Activated CD8-positive, alpha-beta memory T cell treated with anti-CD3 and anti-CD28 coated beads, Interleukin-2, amount 50 U/mL, for 1 hour (primary cell): ENCODE measurements around the gene DNAJC4.
"Not testable (repeated sequence)": the region's sequence is repeated elsewhere in the genome, so short reads cannot be mapped to it uniquely, and the experiment has no call there.

Source experiments
- DNase-seq: peaks from one replicate; pipeline ENCODE4 v3.0.0-alpha.2; 2020; ENCODE audit errors: extremely low read depth

Gene DNAJC4

DNA sequence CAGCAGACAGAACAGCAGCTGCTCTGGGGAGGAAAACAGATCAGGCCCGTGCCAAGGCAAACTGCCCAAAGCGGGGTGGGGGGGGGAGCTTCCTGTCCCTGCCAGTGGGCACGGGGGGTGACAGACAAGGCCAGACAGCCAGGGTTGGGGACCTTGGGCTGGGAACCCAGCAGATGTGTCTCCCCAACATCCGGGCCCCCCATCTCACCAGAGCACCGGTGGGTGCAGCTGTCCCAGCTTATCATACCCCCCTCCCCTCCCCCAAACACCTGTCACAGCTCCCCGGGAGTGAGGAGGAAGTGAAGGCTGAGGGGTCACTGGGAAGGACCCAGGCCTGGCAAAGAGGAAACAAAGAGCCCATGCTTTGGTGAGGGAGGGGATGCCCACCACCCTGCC lies 15.1 kb downstream of the DNAJC4 start:
- DNase-seq: no peak

DNA sequence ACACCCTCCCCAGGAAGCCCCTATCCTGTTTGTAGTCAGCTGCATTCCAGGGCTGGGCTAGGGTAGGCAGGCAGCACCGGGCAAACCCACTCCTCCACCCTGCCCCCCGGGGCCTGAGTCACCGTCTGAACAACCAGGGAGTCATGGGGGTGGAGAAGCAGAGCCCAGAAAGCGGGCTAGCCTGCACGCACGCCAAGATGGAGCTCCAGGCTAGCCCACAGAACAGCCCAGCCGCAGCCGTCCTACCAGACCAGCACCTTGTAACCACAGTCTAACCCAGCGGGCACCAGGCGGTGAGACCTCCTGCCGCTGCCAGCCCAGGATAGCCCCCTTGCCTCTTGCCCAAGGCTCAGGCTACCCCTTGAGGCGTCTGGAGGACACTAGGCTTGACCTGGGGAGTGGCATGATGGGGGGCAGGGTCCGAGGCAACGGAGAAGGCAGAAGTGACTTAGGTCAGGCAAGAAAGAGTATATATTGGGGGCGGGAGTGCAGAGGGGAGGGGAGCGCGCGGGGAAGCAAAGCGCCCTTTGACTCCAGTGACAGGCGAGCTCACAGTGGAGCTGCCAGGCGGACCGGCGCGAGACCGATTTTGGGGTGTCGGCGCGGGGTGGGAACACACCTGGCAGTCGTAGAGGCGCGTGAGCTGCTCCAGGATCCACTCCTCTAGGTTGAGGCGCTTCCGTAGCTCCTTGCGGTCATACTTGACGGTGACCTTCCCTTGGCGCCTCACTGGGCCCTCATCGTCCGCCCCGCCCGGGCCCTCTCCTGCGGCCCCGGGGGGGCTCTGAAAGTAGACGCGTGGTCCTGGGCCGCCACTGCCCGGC lies 15.7 kb downstream of the DNAJC4 start:
- DNase-seq: no peak

DNA sequence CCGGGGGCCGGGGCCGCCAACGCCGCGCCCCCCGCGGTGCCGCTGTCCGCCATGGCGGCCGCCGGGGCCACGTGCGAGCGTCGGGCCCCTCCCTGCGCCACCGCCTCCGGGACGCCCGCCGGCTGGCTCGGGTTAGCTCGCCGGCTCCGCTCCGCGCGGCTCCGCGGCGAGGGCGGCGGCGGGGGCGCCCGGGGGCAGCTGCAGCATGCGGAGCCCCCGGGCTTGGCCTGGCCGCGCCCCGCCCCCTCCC lies 16.2 kb downstream of the DNAJC4 start:
- DNase-seq: not testable (repeated sequence)

DNA sequence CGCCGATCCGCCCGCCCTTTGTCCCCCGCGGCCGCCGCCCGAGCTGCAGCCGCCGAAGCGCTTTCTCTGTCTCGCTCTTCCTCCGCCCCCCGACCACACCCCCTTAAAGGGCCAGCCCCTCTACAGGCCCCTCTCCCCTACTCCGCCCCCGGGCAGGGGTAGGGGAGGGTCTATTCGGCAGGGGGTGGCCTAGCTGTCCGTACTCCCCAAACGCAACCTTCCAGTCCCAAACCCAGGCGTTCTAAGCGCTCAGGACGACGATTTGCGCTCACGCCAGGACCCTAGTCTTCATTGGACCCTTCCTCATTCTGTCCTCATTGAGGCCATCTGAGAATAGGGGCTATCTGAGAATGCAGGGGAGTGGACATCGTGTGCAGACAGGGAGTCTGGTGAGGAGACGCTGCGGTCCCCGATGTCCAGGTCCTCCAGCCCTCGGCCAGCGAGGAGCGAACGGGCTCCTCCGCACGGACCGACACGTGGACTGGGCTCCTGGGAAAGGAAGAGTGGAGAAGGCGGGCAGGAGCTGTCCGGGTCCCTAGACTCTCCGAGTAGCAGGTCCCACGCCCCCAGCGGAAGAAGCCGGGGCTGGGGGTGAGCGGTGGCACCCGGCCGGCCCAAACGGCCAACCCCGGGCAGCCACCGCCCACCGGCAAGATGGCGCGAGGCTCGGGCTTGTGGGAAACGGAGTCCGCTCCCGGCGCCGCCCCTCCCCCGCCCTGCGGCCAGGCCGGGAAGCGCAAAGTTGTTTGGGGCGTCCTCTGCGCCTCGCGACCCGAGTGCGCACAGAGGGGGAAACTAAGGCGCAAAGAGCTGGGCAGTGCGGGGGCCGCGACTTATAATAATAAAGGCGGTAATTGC lies 16.8 kb downstream of the DNAJC4 start, which contains the start of gene PPP1R14B:
Gene PPP1R14B, minus strand, starts transcription at position 73 of the 858 bp plus-strand sequence. CDS start 270 bp downstream, outside the sequence.
- no peak for DNase-seq

DNA sequence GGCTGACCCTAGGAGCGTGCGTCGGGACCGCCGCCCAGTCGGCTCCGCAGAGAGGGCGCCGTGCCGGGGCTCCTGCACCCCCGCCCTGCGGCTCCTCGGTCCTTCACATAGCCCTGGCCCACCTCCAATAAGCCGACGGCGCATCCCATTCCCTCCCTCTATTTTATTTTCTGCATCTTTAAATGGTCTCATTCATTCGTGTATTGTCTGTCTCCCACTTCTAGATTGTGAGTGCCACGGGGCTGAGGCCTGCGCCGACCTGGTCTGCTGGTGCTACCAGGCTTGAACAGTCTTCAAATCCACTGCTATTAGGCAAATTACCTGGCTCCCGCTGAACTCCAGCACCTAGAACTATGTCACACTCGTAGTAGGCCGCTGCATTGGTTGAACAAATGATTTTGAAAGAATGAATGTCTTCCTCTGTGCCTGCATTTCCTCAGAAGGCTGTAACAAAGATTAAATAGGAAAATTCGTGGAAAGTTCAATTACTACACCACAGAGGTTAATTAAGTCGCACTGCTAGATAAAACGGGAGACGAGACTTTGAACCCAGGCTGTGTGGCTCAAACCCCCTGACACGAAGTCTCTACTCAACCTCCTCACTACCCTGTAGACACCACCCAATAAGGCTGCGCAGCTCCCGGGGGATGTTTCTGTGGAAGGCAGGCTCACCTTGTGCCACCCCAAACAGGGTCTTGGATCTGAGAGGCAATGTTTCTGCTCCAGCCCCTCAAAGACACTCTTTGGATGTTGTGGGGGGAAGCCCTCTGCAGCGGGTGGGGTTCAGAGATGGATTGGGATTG lies 17.6 kb downstream of the DNAJC4 start:
- DNase-seq: no peak

DNA sequence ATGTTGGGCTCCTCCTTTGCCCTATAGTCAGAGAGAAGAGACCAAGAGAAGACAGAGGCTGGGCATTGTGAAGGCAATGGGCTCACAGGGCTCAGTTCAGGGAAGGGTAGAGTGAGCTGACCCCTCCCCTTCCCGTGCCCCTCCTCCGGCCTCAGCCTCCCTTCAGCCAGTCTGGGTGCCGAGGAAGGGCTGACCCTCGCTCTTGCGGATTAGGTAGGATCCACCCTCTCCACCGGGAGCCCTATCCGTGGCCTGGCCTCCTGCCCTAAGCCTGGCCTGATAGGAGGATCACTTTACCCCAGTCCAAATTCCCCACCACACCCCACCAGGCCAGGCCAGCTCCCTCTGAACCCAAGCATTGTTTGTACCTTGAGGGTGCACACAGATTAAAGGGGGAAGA lies 18.2 kb downstream of the DNAJC4 start:
- DNase-seq: no peak

DNA sequence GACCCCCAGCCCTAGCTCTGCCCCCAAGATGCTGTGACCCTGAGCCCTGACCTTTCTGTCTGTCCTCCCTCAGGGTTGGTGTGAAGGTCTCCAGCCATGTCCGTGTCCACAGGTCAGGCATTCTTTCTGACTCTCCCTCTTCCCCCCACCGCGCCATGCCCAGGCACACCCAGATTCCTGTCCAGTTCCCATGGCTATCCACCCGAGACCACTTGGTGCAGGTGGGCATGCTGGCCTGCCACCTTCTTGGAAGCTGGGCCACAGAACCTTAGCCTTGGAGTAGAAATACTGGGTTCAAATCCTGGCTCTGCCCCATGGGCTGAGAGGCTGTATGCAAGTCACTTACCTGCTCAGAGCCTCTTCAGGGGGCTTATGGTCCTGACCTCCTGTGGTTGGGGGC lies 18.7 kb downstream of the DNAJC4 start:
- no peak for DNase-seq

DNA sequence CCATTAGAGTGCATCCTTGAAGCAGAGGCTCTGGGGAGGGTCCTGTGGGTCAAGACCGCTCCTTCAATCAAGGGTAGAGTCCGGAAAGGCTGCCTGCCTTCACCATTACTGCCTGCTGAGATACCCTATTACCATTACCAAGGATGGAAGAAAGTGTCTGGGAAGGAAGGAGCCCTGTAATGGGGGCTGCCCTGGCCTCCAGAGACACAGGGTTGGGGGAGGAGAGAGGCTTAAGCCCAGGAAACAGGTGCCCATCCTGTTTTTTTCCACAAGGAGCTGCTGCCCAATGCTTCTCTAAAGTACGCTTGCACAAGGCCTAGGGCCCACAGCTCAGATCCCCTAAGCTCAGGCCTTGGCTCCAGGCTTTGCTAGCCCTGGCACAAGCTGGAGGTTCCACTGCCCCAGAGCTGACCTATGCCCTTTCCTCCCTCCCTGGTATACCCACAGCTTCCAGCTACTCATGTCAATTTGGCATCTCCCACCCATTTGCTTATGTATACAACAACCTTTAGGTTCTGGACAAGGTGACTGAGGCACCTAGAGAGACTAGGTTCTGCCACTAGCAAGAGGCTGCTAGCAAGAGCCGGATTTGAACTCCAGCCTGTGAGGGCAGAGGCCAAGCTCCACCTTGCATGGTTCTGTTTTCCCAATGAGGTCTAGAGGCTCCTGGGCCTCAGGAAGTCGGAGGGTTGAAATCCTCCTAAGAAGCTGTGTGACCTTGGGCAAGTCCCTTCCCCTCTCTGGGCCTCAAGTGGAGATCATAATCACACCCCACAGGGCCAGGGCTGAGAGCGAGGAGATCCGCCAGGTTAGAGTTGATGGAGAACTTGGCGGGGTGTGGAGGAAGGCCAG lies 19.4 kb downstream of the DNAJC4 start:
- DNase-seq: no peak

DNA sequence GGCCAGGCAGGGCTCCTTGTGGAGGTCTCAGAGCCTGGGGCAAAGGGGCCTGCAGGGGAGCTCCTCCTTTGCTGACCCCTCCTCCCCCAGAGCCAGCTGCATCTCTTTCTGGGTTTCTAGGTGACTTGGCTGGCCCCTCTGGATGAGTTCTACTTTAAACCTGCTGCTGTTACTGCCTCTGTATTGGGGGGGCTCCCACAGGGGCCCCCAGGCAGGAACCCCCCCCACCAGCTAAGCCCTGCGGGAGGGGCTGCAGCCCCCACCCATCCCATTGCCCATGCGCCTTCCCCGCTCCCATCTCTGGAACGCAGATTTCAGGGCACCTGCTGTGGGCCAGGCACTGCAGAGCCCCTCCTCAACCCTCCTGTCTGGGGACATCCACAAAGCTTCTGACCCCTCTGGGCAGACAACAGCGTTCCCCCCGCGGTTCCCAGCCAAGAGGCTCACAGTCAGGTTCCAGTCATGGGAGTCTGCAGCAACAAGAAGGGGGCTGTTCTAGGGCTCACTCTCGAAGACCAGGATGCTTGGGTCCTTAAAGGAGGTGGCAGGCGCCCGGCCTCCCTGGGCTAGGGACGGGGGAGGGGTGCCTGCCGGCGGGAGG lies 20.2 kb downstream of the DNAJC4 start:
- no peak for DNase-seq

DNA sequence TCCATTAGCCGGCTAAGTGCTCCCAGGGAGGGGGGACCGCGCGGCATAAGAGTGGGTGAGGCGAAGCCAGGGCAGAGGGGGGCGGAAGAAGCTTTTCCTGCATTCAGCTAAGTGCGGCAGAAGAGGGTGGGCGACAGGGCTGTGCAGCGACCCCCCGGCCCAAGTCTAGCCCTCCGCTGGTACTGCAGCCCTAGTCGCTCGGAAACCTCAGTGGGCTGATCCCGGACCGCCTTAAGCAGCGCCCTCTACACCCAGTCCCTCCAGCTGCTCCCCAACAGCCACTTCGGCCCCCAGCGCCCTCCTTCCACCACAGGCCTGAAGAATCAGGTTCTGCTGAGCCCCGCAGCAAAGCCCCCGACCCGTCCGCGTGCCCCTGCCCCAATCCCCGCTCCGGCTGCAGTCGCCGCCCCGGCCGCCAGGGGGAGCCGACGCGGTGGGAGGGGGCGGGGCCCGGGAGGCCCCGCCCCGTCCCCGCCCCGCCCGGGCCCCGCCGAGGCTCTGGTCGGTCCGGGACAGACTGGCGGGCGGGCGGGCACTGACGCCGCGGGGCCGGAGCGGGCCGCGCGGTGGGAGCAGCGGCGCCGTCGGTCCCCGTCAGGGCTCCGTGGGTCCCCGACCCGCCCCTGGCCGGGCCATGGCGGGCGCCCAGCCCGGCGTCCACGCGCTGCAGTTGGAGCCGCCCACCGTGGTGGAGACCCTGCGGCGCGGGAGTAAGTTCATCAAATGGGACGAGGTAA lies 20.8 kb downstream of the DNAJC4 start, which contains the start of gene PLCB3:
Gene PLCB3, plus strand, starts transcription at position 515 of the 737 bp plus-strand sequence. Its CDS starts 120 bp downstream, at position 635.
- DNase-seq: no peak

DNA sequence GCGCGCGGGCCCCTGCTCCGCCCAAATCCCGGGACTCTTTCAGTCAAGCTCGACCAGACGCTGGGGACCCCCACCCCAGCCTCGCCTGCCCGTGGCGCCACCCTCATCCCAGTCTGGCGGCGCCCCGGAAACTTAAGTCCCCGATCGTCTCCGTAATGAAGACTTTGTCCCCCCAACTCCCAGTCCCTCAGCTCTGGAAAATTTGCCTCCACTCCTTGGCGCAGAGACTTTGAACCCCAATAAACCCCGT lies 21.3 kb downstream of the DNAJC4 start:
- no peak for DNase-seq

DNA sequence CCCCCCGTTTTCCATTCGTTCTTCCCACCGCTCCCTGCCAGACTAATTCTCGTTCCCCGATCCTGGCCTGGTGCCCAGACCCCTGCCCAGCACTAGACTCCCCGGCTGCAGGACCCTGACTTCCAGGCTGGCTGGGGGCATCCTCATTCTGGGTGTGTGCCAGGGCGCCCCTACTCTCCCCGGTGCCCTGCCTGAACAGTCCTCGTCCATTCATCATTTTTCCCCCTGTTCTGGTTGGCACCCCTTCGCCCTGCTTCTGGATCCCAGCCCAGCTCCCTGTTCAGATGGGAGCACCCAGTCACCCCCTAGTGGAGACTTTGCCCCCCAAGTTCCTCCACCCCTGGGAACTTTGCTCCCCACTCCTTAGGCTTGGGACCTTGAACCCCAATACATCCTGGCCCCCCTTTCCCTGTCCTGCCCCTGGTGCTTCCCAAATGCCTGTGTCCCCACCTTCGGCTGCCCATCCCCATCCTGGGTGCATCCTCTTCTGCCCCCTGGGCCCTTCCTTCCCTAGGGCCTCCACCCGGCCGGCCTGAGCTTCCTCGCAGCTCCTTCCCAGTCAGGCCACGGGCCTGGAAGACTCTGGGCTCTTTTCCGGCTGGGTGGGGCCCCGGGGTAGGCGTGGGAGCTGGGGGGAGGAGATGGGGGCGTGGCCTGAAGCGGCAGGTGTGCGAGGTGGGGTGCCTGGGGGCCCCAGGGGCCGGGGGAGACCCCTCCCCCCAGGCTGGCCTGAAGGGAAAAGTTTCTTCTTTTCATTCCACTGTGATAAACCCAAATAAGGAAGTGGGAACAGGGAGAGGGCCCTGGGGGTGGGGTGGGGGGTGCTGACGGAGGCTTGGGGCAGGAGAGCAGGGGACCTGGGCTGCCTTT lies 21.9 kb downstream of the DNAJC4 start:
- DNase-seq: no peak

DNA sequence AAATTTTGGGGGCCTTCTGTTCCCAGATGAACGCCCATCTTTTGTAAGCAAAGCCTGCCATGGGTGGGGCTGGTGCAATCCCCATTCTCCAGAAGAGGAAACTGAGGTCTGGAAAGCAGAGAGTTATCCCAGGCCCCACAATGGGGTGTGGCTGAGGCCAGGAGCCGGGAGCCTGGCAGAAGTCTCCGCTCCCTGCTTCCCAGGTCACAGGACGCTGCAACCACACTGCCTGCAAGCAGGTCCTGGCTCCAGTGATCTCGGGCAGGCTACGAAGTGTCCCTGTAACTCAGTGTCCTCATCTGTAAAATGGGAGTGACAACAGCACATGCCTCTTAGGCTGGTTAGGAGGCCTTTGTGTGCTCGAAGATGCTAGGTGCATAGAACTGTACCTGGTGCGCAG lies 22.7 kb downstream of the DNAJC4 start:
- DNase-seq: no peak

DNA sequence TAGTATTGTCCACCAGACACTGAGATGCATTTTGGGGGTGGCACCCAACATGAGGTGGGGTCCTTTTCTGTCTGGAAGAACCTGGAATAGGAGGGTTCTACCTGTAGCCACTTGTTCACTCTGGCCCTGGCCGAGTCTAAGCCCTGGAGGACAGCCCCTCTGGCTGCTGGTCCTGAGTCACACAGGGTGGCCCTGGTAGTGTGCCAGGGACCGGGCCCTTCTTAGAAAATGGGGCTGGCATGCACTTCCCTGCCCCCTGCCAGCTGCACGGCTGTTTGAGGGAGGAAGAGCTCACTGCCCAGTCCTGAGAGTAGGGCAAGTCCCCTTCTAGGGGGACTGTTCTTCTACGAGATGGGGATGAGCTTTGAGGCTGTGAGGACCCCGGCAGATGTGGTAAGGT lies 23.1 kb downstream of the DNAJC4 start:
- DNase-seq: no peak

DNA sequence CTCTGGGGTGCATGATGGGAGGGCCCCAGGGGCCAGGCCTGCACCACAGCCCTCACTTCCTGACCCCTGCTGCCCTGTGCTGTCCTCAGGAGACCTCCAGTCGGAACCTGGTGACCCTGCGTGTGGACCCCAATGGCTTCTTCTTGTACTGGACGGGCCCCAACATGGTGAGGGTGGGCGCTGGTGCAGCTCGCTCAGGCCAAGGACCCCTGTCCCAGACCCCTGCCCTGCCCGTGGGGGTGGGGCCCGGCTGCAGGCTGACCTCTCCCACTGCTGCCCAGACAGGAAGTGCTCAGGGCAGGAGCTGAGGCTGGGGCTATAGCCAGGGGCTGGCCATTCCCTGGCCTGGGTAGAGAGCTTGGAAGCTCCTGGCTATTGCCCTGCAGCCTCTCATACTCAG lies 24.0 kb downstream of the DNAJC4 start:
- no peak for DNase-seq

DNA sequence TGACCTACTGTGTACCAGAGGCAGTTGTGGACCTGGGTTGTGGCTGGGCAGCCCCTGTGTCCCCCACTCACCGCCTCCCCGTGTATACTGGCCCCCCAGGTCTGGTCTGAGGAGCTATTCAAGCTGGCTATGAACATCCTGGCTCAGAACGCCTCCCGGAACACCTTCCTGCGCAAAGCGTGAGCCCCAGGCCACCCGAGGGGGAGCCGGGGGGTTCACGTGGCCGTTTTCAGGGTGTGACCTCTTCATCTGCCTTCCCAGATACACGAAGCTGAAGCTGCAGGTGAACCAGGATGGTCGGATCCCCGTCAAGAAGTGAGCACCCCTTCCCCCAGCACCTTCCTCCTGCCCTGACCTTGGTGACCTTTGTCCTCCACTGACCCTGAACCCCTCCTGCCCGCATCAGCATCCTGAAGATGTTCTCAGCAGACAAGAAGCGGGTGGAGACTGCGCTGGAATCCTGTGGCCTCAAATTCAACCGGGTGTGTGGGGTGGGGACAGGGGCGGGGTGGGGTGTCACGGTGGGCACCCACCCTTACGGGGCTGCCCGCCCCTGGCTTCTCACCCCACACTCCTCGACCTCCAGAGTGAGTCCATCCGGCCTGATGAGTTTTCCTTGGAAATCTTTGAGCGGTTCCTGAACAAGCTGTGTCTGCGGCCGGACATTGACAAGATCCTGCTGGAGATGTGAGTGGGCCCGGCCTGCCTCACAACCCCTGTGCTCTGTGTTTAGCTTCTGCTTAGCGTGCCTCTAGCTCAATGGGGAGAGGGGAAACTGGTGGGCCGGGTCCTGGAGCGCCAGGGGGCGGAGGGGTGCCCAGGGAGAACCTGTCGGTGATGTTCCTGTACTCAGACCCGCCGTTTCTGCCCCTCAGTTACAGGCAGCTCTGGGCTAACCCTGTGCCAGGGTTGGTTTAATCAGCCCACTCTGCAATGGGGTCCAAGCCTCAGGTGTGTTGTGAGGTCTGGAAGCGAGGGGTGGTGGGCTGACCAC lies 25.1 kb downstream of the DNAJC4 start:
- DNase-seq: no peak

DNA sequence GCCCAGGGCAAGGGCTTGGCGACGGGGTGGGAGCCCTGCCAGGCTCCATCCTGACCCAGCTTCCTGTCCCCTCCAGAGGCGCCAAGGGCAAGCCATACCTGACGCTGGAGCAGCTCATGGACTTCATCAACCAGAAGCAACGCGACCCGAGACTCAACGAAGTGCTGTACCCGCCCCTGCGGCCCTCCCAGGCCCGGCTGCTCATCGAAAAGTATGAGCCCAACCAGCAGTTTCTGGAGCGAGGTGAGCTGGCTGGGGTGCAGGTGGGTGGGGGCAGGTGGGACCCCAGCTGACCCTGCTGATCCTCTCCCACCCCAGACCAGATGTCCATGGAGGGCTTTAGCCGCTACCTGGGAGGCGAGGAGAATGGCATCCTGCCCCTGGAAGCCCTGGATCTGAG lies 26.0 kb downstream of the DNAJC4 start:
- DNase-seq: no peak

DNA sequence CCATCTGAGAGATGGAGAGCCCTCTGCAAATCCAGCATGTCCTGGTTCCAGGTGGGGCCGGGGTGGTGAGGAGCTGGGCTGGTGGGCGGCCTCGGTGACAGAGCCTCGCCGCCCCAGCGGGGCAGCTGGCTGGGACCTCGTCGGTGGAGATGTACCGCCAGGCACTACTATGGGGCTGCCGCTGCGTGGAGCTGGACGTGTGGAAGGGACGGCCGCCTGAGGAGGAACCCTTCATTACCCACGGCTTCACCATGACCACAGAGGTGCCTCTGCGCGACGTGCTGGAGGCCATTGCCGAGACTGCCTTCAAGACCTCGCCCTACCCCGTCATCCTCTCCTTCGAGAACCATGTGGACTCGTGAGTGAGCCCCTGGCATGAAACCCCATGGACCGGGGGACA lies 28.0 kb downstream of the DNAJC4 start:
- no peak for DNase-seq
